Measurements from ENCODE around the gene KRTAP4-11.

DNA sequence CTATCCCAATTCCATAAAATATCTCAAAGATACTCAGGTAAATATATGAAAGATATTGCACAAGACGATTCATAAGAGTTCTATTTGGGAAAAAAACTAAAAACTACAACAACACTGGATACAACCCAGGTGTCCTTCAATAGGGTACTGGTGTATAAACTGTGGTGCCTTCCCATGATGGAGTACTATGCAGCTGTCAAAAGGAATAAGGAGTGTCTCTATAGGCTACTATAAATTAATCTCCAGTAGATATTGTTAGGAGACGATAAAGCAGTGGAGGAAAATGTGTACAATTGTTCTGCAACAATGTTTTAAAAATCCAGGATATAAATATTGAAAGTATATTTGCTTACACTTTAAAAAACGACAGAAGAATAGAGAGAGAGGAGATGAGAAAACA, 8.2 kb upstream of the KRTAP4-11 start:
- TF ChIP-seq, protein P1, sequence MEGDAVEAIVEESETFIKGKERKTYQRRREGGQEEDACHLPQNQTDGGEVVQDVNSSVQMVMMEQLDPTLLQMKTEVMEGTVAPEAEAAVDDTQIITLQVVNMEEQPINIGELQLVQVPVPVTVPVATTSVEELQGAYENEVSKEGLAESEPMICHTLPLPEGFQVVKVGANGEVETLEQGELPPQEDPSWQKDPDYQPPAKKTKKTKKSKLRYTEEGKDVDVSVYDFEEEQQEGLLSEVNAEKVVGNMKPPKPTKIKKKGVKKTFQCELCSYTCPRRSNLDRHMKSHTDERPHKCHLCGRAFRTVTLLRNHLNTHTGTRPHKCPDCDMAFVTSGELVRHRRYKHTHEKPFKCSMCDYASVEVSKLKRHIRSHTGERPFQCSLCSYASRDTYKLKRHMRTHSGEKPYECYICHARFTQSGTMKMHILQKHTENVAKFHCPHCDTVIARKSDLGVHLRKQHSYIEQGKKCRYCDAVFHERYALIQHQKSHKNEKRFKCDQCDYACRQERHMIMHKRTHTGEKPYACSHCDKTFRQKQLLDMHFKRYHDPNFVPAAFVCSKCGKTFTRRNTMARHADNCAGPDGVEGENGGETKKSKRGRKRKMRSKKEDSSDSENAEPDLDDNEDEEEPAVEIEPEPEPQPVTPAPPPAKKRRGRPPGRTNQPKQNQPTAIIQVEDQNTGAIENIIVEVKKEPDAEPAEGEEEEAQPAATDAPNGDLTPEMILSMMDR (conservative IDR thresholded peaks at IDR 0.05; ENCODE audit: low read depth, low read length), result no peak
- TF ChIP-seq CEBPB (IDR thresholded peaks at IDR 0.05; ENCODE audit: low read depth, low read length), result no peak
- TF ChIP-seq USF2 (IDR thresholded peaks at IDR 0.05; ENCODE audit: low read depth, low read length), result no peak
- no peak for TF ChIP-seq POLR2A (IDR thresholded peaks at IDR 0.05; ENCODE audit: low read depth, low read length)
- TF ChIP-seq, protein P2, sequence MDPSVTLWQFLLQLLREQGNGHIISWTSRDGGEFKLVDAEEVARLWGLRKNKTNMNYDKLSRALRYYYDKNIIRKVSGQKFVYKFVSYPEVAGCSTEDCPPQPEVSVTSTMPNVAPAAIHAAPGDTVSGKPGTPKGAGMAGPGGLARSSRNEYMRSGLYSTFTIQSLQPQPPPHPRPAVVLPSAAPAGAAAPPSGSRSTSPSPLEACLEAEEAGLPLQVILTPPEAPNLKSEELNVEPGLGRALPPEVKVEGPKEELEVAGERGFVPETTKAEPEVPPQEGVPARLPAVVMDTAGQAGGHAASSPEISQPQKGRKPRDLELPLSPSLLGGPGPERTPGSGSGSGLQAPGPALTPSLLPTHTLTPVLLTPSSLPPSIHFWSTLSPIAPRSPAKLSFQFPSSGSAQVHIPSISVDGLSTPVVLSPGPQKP (IDR thresholded peaks at IDR 0.05; ENCODE audit: borderline replicate concordance, low read depth, low read length), result no peak
- TF ChIP-seq SMC3 (IDR thresholded peaks at IDR 0.05; ENCODE audit: low read depth, low read length), result no peak
- no peak for TF ChIP-seq MAFK (IDR thresholded peaks at IDR 0.05; ENCODE audit: low read depth, low read length)
- TF ChIP-seq BHLHE40 (IDR thresholded peaks at IDR 0.05; ENCODE audit: low read depth, low read length), result no peak
- no peak for TF ChIP-seq MAZ (IDR thresholded peaks at IDR 0.05; ENCODE audit: borderline replicate concordance, low read depth, low read length)
- TF ChIP-seq FOS (IDR thresholded peaks at IDR 0.05; ENCODE audit: low read depth, low read length), result no peak
- no peak for TF ChIP-seq MXI1 (IDR thresholded peaks at IDR 0.05; ENCODE audit: borderline replicate concordance, low read depth, low read length)
- no peak for TF ChIP-seq RAD21 (IDR thresholded peaks at IDR 0.05; ENCODE audit: low read length)
- no peak for TF ChIP-seq RCOR1 (IDR thresholded peaks at IDR 0.05; ENCODE audit: insufficient replicate concordance, low read length)
- no peak for TF ChIP-seq CHD1 (IDR thresholded peaks at IDR 0.05; ENCODE audit: low read depth, low read length)

All from IMR-90 (cell line).